Endothelial cell of umbilical vein (primary cell): ENCODE results near the gene ABCC2. TPM values are rescaled to one million over a fixed set of nuclear protein-coding genes. Genes with fewer than 3 reads are reported as not detected.

Experiments used
- BruUV-seq: library from RNA; stranded (reverse); fragments of 400-500 nt; replicated peaks from 2 replicates; lab custom pipeline; 2021; lab: Mats Ljungman, UMichigan
- CTCF ChIA-PET: fragments of 300-600, 350-600 bp; sonication (Branson Sonifier 250); formaldehyde crosslinking; loops from one replicate; lab custom pipeline; 2021; ENCODE audit warnings: antibody characterized with exemption, inconsistent platforms; lab: Charles Lee
- POLR2A ChIA-PET: fragments of 300-600, 350-600 bp; sonication (Branson Sonifier 250); formaldehyde crosslinking; loops from one replicate; lab custom pipeline; 2021; ENCODE audit warnings: antibody characterized with exemption, inconsistent platforms; lab: Charles Lee
- DNase-seq: peaks from one replicate; pipeline ENCODE4 v3.0.0-alpha.2; 2011; ENCODE audit warnings: low read depth, low spot score
- FAIRE-seq: peaks from 2 replicates; lab custom pipeline; 2011; peaks lifted over from hg19 to GRCh38; lab: Jason Lieb, UNC
- H2AFZ ChIP-seq: 2 replicates; pipeline ENCODE4 v1.6.0; 2012; ENCODE audit warnings: low read depth, low read length, control low read depth, inconsistent platforms
- H3K27ac ChIP-seq: 2 replicates; pipeline ENCODE4 v1.5.1; 2011; ENCODE audit warnings: low read depth, mild to moderate bottlenecking, control low read depth, low read length, moderate library complexity; ENCODE audit not compliant: insufficient read depth
- H3K27me3 ChIP-seq, 2 experiments: 2 replicates each; pipeline versions ENCODE4 v1.6.0 to v1.6.1; 2011; ENCODE audit warnings: low read length in 2 of 2, mixed read lengths in 1 of 2; ENCODE audit not compliant: control insufficient read depth in 2 of 2, insufficient read depth in 2 of 2
- H3K36me3 ChIP-seq, 2 experiments: 2 replicates in 1 of 2; 3 replicates in 1 of 2; pipeline ENCODE4 v1.5.1; 2011; ENCODE audit warnings: low read length in 2 of 2, mild to moderate bottlenecking in 1 of 2, moderate library complexity in 1 of 2; ENCODE audit not compliant: control insufficient read depth in 2 of 2, insufficient read depth in 2 of 2; ENCODE audit errors: extremely low read depth in 1 of 2
- H3K4me1 ChIP-seq: 3 replicates; pipeline ENCODE4 v1.5.1; 2011; ENCODE audit warnings: mild to moderate bottlenecking, low read length; ENCODE audit not compliant: control insufficient read depth, insufficient read depth; ENCODE audit errors: extremely low read depth
- H3K4me2 ChIP-seq: 2 replicates; pipeline ENCODE4 v1.6.1; 2011; ENCODE audit warnings: low read length, control low read depth, mixed read lengths; ENCODE audit not compliant: insufficient read depth
- H3K4me3 ChIP-seq, 3 experiments: fragments of 200-600 bp in 1 of 3; sonication (generic), shearing (Covaris generic) in 1 of 3; replicated peaks in 1 of 3; 2 replicates each; pipeline ENCODE4 v1.5.1; 2011 to 2016; ENCODE audit warnings: control low read depth in 3 of 3, low read length in 3 of 3, mild to moderate bottlenecking in 2 of 3, inconsistent platforms in 1 of 3, low read depth in 1 of 3, moderate library complexity in 1 of 3; ENCODE audit not compliant: insufficient read depth in 1 of 3
- H3K79me2 ChIP-seq: 2 replicates; pipeline ENCODE4 v1.6.0; 2012; ENCODE audit warnings: low read length, inconsistent platforms; ENCODE audit not compliant: control insufficient read depth, insufficient read depth
- H3K9ac ChIP-seq: replicated peaks from 2 replicates; pipeline ENCODE3; 2011; ENCODE audit warnings: low read length, control low read depth; ENCODE audit not compliant: insufficient read depth; ENCODE audit errors: extremely low read depth
- H3K9me1 ChIP-seq: replicated peaks from 3 replicates; pipeline ENCODE4 v1.6.0; 2011; ENCODE audit warnings: mild to moderate bottlenecking, low read length; ENCODE audit not compliant: control insufficient read depth, insufficient read depth; ENCODE audit errors: extremely low read depth
- H3K9me3 ChIP-seq: replicated peaks from 2 replicates; pipeline ENCODE4 v1.5.1; 2012; ENCODE audit warnings: low read length, inconsistent platforms; ENCODE audit not compliant: control insufficient read depth, insufficient read depth
- H4K20me1 ChIP-seq: replicated peaks from 2 replicates; pipeline ENCODE3; 2011; ENCODE audit warnings: mild to moderate bottlenecking, low read length; ENCODE audit not compliant: control insufficient read depth, insufficient read depth; ENCODE audit errors: extremely low read depth
- EZH2 ChIP-seq: IDR thresholded peaks from 2 replicates; pipeline ENCODE4 v1.6.1; 2012; ENCODE audit warnings: borderline replicate concordance, low read depth, mild to moderate bottlenecking, moderate library complexity, low read length, inconsistent platforms; ENCODE audit not compliant: severe bottlenecking
- FOS ChIP-seq: IDR thresholded peaks from 2 replicates; pipeline ENCODE4 v1.6.1; 2011; ENCODE audit warnings: mild to moderate bottlenecking, low read length, moderate library complexity, borderline replicate concordance; ENCODE audit not compliant: insufficient read depth
- GATA2 ChIP-seq: IDR thresholded peaks from 2 replicates; pipeline ENCODE4 v1.7.0; 2011; ENCODE audit warnings: low read depth, mild to moderate bottlenecking, moderate library complexity, mixed read lengths, low read length; ENCODE audit not compliant: insufficient read length, insufficient read depth
- JUN ChIP-seq: IDR thresholded peaks from 2 replicates; pipeline ENCODE4 v1.6.1; 2011; ENCODE audit warnings: borderline replicate concordance, low read depth; ENCODE audit not compliant: insufficient read length, insufficient read depth
- MAX ChIP-seq: IDR thresholded peaks from 2 replicates; pipeline ENCODE4 v1.6.1; 2011; ENCODE audit not compliant: insufficient read depth, insufficient read length
- MYC ChIP-seq: IDR thresholded peaks from one replicate; pipeline ENCODE4 v1.6.1; 2011; ENCODE audit warnings: mild to moderate bottlenecking, low read depth, low read length
- POLR2A ChIP-seq: IDR thresholded peaks from 2 replicates; pipeline ENCODE4 v1.6.1; 2012; ENCODE audit warnings: low read depth, mild to moderate bottlenecking, control low read depth, low read length
- POLR2AphosphoS5 ChIP-seq: IDR thresholded peaks from 2 replicates; pipeline ENCODE4 v1.6.1; 2012; ENCODE audit warnings: low read depth, mild to moderate bottlenecking, control low read depth, low read length, moderate library complexity; ENCODE audit not compliant: insufficient read depth
- dilution Hi-C: fragments of 300-500 bp; cut with MboI; formaldehyde crosslinking; loops from one replicate; pipeline ENCODE4 v1.15.0; 2019; ENCODE audit warnings: low sequenced_read_pairs; ENCODE audit not compliant: extremely low pct_ligation_motif_present
- intact Hi-C: fragments of 100-400 bp; cut with micrococcal nuclease; formaldehyde crosslinking; loops from one replicate; pipeline ENCODE4 v1.10.0; 2022
- polyA plus RNA-seq, 4 experiments: library from polyadenylated mRNA; depleted of rRNA in 3 of 4; stranded (reverse) in 3 of 4; unstranded in 1 of 4; fragments of >200 nt; gene quantifications; 2 replicates each; pipeline versions ENCODE4 v1.2.1 to v1.2.3, GENCODE V29; 2011 to 2012; ENCODE audit warnings: missing spikeins in 1 of 4
- total RNA-seq: library from RNA; stranded (reverse); gene quantifications from 2 replicates; pipeline ENCODE4 v1.2.3, GENCODE V29; 2021
- TF ChIP-seq, protein P1 (sequence below), 2 donors: IDR thresholded peaks; 1 replicate in 1 of 2; 2 replicates in 1 of 2; pipeline ENCODE4 v1.5.1; 2011; ENCODE audit warnings: low read length in 2 of 2, mild to moderate bottlenecking in 2 of 2, moderate library complexity in 2 of 2, control low read depth in 1 of 2, inconsistent platforms in 1 of 2, low read depth in 1 of 2; ENCODE audit not compliant: insufficient read depth in 1 of 2; ENCODE audit errors: extremely low read depth in 1 of 2

Gene ABCC2
- total and polyA plus RNA-seq, 2 donors (not counting 3 experiments of a cell fraction or from before 2014, with no cell fraction given) = 1.5 to 3.3 TPM

GRCh38 chr10:99849536-99849935 lies 67.1 kb downstream of the ABCC2 start:
- H3K36me3 ChIP-seq = no peaks in the 10 kb centered on the region
- H3K4me3 ChIP-seq = no peak overlapping the region
- peaks cover 13% of the 10 kb centered on the region for H3K4me1 ChIP-seq
- DNase-seq (no peak), FAIRE-seq (no peak)
- H4K20me1 ChIP-seq = no peaks in the 10 kb centered on the region
- H3K27ac ChIP-seq = no peak overlapping the region
- dilution Hi-C loops = no loop called here
- ChIA-PET CTCF (interaction anchor here (0.7 to 3.9 kb wide), 3 partner anchors 115 to 197 kb away, joined by 3 to 28 read pairs (median 3); partner anchors contain the start of gene DNMBP), POLR2A (no interaction called here)
- BruUV-seq = no TSS peak
- H3K27me3 ChIP-seq = no peaks in the 10 kb centered on the region
- H3K9me1 ChIP-seq = no peaks in the 10 kb centered on the region
- intact Hi-C loops = loop anchor here (5.0 to 10.0 kb wide), 3 partner anchors 225 to 583 kb away; partner anchors contain the start of genes CHUK and SLC25A28
- TF ChIP-seq MYC (no peak), MAX (no peak), POLR2A (no peak), POLR2AphosphoS5 (no peak)
- no peaks in the 10 kb centered on the region for H3K79me2 ChIP-seq
- H3K9ac ChIP-seq = no peak overlapping the region
- no peaks in the 10 kb centered on the region for H3K9me3 ChIP-seq
- no peak overlapping the region for H3K4me2 ChIP-seq
- H2AFZ ChIP-seq = no peak overlapping the region

DNA sequence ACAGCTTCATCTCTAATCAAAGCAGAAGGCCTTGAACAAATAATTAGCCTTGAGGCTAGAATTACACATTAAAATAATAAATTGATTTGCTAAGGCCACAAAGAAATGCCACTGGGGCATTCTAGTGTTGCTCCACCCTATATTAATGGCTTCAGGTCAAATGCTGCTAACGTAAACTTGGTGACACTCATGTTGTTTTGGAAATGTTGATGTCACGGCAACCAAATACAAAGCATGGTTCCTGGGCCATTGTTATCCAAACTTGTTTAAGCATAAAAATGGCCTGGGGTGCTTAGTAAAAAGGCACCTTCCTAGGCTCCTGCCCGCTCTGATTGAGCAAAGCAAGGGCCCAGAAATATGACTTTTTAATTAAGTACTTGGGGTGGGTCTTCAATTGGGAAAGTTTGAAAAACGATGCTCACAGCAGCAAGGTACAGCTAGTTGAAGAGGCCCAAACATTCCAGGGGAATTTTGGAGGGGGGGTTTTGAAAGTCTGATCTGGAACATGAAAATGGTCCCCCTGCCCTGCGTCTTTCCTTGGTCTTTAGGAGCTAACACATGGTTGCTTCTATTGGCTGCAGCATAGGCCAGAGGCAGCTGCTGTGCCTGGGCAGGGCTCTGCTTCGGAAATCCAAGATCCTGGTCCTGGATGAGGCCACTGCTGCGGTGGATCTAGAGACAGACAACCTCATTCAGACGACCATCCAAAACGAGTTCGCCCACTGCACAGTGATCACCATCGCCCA lies 67.8 kb downstream of the ABCC2 start:
- FAIRE-seq = no peak
- CTCF ChIA-PET = interaction anchor here (0.7 to 3.9 kb wide), 4 partner anchors 114 to 196 kb away, joined by 3 to 28 read pairs (median 3); partner anchors contain the start of gene DNMBP
- no peak overlapping the region for H3K9ac ChIP-seq
- H3K36me3 ChIP-seq = no peaks in the 10 kb centered on the region
- H4K20me1 ChIP-seq = no peaks in the 10 kb centered on the region
- no peaks in the 10 kb centered on the region for H3K79me2 ChIP-seq
- no TSS peak for BruUV-seq
- no peaks in the 10 kb centered on the region for H3K27me3 ChIP-seq
- no peak overlapping the region for H3K4me3 ChIP-seq
- no peaks in the 10 kb centered on the region for H3K9me1 ChIP-seq
- intact Hi-C loops (no loop called here), dilution Hi-C loops (no loop called here)
- H2AFZ ChIP-seq = no peak overlapping the region
- no peak overlapping the region for H3K27ac ChIP-seq
- POLR2A ChIA-PET = no interaction called here
- H3K9me3 ChIP-seq = no peaks in the 10 kb centered on the region
- no peak for DNase-seq
- peaks cover 10% of the 10 kb centered on the region for H3K4me1 ChIP-seq
- TF ChIP-seq EZH2 (no peak), MAX (no peak), POLR2AphosphoS5 (no peak), GATA2 (no peak), MYC (no peak), JUN (no peak), FOS (no peak), POLR2A (no peak)
- TF ChIP-seq, protein P1, sequence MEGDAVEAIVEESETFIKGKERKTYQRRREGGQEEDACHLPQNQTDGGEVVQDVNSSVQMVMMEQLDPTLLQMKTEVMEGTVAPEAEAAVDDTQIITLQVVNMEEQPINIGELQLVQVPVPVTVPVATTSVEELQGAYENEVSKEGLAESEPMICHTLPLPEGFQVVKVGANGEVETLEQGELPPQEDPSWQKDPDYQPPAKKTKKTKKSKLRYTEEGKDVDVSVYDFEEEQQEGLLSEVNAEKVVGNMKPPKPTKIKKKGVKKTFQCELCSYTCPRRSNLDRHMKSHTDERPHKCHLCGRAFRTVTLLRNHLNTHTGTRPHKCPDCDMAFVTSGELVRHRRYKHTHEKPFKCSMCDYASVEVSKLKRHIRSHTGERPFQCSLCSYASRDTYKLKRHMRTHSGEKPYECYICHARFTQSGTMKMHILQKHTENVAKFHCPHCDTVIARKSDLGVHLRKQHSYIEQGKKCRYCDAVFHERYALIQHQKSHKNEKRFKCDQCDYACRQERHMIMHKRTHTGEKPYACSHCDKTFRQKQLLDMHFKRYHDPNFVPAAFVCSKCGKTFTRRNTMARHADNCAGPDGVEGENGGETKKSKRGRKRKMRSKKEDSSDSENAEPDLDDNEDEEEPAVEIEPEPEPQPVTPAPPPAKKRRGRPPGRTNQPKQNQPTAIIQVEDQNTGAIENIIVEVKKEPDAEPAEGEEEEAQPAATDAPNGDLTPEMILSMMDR (IDR thresholded peaks at IDR 0.05; ENCODE audit: extremely low read depth in 1 of 2, insufficient read depth in 1 of 2, low read depth in 1 of 2, low read length in 2 of 2) = no peak
- no peak overlapping the region for H3K4me2 ChIP-seq
